Stimulated activated CD4-positive, alpha-beta T cell treated with anti-CD3 and anti-CD28 coated beads, Interleukin-2, amount 100 ng/mL, for 48 hours (primary cell): Measurements from ENCODE around the gene SNX14.
"Not testable (repeated sequence)": the region's sequence is repeated elsewhere in the genome, so short reads cannot be mapped to it uniquely, and the experiment has no call there.

Source experiments
- DNase-seq, 2 donors: peaks; one replicate each; pipeline ENCODE4 v3.0.0-alpha.2; 2020

Gene SNX14

GRCh38 chr6:85593438-85594196 lies at the start of gene SNX14:
TSS of gene SNX14 (minus strand) at chr6:85593858. CDS start at chr6:85593718, 140 bp downstream.
- peak; percentile 63 to 70 for DNase-seq

GRCh38 chr6:85642774-85643536 lies 49.3 kb upstream of the SNX14 start, which contains the start of gene SYNCRIP:
TSS of gene SYNCRIP (minus strand) at chr6:85642886. CDS start at chr6:85641439, 1,447 bp downstream.
- peak; percentile 96 to 97 for DNase-seq

- peak; percentile 30 to 34 for DNase-seq
These were observed 48.5 kb upstream of the SNX14 start for GRCh38 chr6:85641897-85642773.

GRCh38 chr6:85641522-85641896 lies 47.9 kb upstream of the SNX14 start:
- DNase-seq: peak in 1 of 2 donors; percentile 6

GRCh38 chr6:85640821-85641220 lies 47.2 kb upstream of the SNX14 start:
- DNase-seq: no peak

GRCh38 chr6:85637579-85637978 lies 43.9 kb upstream of the SNX14 start:
- no peak for DNase-seq

GRCh38 chr6:85632164-85632942 lies 38.7 kb upstream of the SNX14 start:
- DNase-seq: no peak

- DNase-seq: not testable (repeated sequence)
These were observed 37.5 kb upstream of the SNX14 start for GRCh38 chr6:85631117-85631516.

- no peak for DNase-seq
These were observed 34.7 kb upstream of the SNX14 start for GRCh38 chr6:85628353-85628752.

GRCh38 chr6:85620308-85620707 lies 26.6 kb upstream of the SNX14 start:
- DNase-seq: no peak

- no peak for DNase-seq
These were observed 21.1 kb upstream of the SNX14 start for GRCh38 chr6:85614780-85615179.

GRCh38 chr6:85612690-85613474 lies 19.2 kb upstream of the SNX14 start:
- DNase-seq: no peak

- no peak for DNase-seq
These were observed 16.7 kb upstream of the SNX14 start for GRCh38 chr6:85610182-85610895.

- DNase-seq: no peak
These were observed 8.4 kb upstream of the SNX14 start for GRCh38 chr6:85602100-85602499.

GRCh38 chr6:85600713-85601313 lies 7.2 kb upstream of the SNX14 start:
- DNase-seq: no peak

- peak in 1 of 2 donors; percentile 48 for DNase-seq
These were observed 706 bp upstream of the SNX14 start for GRCh38 chr6:85594197-85594930.

- DNase-seq: no peak
These were observed 1.6 kb downstream of the SNX14 start for GRCh38 chr6:85592033-85592432.

- no peak for DNase-seq
These were observed 2.5 kb downstream of the SNX14 start for GRCh38 chr6:85591207-85591606.

- no peak for DNase-seq
These were observed 7.9 kb downstream of the SNX14 start for GRCh38 chr6:85585741-85586140.

GRCh38 chr6:85582832-85583231 lies 10.8 kb downstream of the SNX14 start:
- not testable (repeated sequence) for DNase-seq
